D721Med (cell line): ENCODE measurements around the gene WDR1.

Experiments
- DNase-seq: peaks from one replicate; pipeline ENCODE4 v3.0.0; 2011; ENCODE audit warnings: low spot score; ENCODE audit not compliant: insufficient read length
- FAIRE-seq: peaks from 2 replicates; lab custom pipeline; 2011; peaks lifted over from hg19 to GRCh38; lab: Jason Lieb, UNC
- TF ChIP-seq, protein P1 (sequence below): IDR thresholded peaks from 2 replicates; pipeline ENCODE4 v1.5.1; 2012; ENCODE audit warnings: mild to moderate bottlenecking, control low read depth; ENCODE audit not compliant: insufficient read depth; ENCODE audit errors: missing control alignments

Gene WDR1

DNA sequence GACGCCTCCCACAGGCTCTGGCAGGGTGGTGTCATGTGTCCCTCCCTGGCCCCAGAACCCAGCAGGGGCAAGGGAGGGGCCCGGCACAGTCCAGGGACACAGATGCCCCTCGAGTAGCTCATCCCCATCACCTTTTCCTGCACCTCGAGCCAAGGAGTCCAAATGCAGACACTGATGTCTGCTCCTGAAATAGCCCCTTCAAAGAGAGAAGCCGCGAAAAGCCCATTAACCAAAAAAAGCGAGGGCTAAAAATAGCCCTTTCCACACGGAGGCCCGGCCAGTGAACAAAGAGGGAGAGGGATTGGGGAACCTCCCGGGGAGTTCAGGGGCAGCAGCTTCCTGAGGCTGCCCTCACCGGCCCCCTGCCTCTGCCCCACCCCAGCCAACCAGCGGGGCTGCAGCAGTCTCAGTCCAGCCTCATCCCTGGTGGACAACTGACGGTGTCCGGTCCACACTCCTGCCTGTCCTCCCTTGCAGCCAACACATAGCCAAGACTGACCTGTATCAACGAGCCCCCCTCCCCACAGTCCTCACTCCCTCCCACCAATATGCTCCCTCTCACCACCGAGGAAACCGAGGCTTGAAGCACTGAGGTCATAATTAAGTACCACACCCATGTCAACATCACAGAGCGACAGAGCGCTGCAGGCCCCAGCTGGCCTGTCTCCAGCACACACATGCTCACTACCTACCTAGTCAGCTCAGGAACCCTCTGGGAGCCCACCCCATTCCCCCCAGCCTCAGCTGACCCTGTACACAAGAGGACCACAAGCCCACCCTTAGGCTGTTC, 23.9 kb downstream of the WDR1 start:
- no peak for DNase-seq
- FAIRE-seq = no peak
- TF ChIP-seq, protein P1, sequence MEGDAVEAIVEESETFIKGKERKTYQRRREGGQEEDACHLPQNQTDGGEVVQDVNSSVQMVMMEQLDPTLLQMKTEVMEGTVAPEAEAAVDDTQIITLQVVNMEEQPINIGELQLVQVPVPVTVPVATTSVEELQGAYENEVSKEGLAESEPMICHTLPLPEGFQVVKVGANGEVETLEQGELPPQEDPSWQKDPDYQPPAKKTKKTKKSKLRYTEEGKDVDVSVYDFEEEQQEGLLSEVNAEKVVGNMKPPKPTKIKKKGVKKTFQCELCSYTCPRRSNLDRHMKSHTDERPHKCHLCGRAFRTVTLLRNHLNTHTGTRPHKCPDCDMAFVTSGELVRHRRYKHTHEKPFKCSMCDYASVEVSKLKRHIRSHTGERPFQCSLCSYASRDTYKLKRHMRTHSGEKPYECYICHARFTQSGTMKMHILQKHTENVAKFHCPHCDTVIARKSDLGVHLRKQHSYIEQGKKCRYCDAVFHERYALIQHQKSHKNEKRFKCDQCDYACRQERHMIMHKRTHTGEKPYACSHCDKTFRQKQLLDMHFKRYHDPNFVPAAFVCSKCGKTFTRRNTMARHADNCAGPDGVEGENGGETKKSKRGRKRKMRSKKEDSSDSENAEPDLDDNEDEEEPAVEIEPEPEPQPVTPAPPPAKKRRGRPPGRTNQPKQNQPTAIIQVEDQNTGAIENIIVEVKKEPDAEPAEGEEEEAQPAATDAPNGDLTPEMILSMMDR = no peak

DNA sequence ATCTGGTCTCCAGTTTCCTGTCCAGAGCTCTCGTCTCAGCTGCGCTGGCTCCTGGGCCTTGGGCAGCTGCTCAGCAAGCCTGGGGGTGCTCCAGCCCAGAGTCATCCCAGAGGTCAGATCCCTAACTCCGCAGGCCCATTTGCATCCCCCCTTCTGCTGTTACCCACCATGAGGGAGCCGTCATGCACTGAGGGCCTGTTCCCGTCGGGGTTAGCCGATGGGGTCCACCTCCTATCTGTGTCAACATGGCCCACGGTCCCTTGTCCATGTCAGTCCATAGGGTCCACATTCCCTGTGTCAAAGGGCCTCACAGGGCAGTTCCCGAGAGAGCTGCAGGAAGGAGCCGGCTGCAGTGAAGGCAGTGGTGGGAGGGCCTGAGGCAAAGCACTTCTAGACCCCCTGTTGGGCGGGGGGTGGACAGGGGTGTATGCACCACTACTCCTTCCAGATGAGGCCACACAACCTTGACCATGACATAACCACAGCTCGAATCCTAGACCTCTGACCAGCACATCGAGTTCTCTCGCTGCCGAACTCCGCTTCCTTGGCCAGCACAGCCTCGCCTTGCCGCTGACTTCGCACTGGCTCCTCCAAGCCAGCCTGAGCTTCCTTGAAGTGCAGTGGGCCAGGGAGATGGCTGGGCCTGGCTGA, 24.9 kb downstream of the WDR1 start:
- FAIRE-seq (no peak), DNase-seq (no peak)
- TF ChIP-seq, protein P1 = no peak

DNA sequence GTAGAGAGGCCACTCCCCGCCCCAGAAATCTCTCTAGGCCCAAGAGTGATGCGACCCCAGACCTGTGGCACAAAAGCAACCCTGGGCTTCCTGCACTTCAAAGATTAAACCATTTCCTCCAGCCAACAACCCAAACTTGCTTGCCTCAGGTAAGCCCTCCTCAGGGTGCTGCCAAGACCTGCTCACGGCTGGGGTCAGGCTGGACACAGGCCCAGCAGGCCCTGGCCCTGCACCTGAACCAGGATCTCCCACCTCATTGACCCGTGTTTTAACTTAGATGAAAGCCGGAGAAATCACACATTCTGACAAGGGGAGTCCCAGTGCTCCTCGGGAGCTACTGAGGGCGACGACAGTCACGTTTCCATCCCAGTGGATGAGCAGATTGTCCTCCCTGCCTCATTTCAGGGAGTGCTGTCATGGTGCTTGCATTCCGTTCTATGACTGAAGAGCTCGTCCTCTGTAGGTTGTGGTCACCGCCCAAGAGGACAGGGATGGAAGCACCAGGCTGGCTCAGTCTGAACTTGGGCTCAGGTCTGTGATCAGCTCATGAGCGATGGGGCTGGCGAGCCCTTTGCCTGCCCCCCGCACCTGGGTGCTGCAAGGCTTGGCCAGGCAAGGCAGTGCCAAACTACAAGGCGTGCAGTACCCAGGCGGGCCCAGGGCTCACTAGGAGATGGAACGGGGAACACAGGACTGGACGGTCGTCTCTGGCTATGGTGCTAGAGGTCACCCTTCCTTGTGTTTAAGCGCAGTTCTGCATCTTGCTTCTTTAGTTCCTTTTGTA, 25.9 kb downstream of the WDR1 start:
- no peak for DNase-seq
- TF ChIP-seq, protein P1 = no peak
- no peak for FAIRE-seq

- no peak for FAIRE-seq
- TF ChIP-seq, protein P1 = peak; percentile 41
- DNase-seq = no peak
Measured at GRCh38 chr4:10089346-10089745, 27.3 kb downstream of the WDR1 start.

DNA sequence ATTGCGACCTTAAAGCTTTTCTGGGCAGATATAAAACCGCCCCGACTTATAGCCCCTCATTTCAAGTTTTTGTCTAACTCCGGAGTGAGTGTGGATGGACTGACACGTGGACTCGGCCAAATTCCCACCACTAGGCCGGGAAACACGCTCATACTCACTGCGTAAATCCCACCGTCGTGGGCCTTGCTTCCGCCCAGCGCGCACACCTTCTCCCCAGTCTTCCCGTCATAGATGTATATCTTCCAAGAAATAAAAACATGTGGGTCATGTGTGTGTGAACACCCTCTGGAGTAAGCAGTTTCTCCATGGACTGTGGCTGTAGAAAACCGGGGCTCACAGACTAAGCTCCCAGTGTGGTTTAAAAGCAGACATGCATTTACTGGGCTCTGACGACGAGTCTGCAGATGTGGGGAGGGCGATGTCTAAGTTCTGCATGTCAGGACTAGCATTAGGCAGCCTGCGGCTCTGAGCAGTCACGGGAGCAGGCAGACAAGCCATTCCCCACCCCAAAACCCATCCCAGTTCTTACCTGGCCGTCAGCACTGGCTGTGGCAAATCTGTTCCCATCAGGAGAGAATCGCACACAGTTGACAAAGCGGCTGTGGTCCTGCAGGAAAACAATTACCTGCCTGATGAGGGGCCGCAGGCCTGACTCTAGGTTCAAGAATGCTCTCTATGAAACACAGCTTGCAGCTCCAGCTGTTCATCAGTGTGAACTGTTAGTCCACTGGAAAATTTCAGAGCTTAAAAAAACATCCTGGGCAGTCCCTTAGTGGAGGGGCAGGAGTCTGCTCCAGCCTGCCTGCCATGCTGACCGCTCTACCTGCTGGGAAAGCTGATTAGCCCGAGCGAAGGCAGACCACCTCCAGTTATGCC, 28.2 kb downstream of the WDR1 start:
- TF ChIP-seq, protein P1 = no peak
- DNase-seq = no peak
- FAIRE-seq = no peak

- no peak for DNase-seq
- TF ChIP-seq, protein P1 = no peak
- FAIRE-seq = no peak
Measured at GRCh38 chr4:10087152-10087791, 29.3 kb downstream of the WDR1 start.
